Nephron progenitor cell (in vitro differentiated cells): Measurements from ENCODE around the gene CNTNAP2.

Experiments
- DNase-seq: peaks from one replicate; pipeline ENCODE4 v3.0.0; 2021
- H3K27ac Mint-ChIP-seq: 2 replicates; pipeline ENCODE4 v1.8.0; 2021; ENCODE audit warnings: mild to moderate bottlenecking, moderate library complexity, mixed read lengths
- H3K27me3 Mint-ChIP-seq: 2 replicates; pipeline ENCODE4 v1.8.0; 2021; ENCODE audit warnings: mild to moderate bottlenecking, low read depth, mixed read lengths; ENCODE audit not compliant: poor library complexity
- H3K36me3 Mint-ChIP-seq: 2 replicates; pipeline ENCODE4 v1.8.0; 2021; ENCODE audit warnings: low read depth, mixed read lengths
- H3K4me1 Mint-ChIP-seq: 2 replicates; pipeline ENCODE4 v1.8.0; 2021; ENCODE audit warnings: mixed read lengths
- H3K4me3 Mint-ChIP-seq: 2 replicates; pipeline ENCODE4 v1.8.0; 2021; ENCODE audit warnings: mild to moderate bottlenecking, moderate library complexity, mixed read lengths
- H3K9me3 Mint-ChIP-seq: 2 replicates; pipeline ENCODE4 v1.8.0; 2021; ENCODE audit warnings: mild to moderate bottlenecking, moderate library complexity, mixed read lengths
- TF ChIP-seq, protein P1 (sequence below): fragments of 200-600 bp; sonication (generic); IDR thresholded peaks from 2 replicates; pipeline ENCODE4 v1.5.0; 2021; ENCODE audit warnings: antibody characterized with exemption

Gene CNTNAP2

GRCh38 chr7:147193476-147193875, 1076.9 kb downstream of the CNTNAP2 start:
- H3K9me3 Mint-ChIP-seq = peaks cover 20% of the 10 kb centered on the region
- peak overlapping the region; percentile 50 for H3K27ac Mint-ChIP-seq
- peaks cover 34% of the 10 kb centered on the region for H3K4me1 Mint-ChIP-seq
- no peak overlapping the region for H3K4me3 Mint-ChIP-seq
- H3K27me3 Mint-ChIP-seq = no peaks in the 10 kb centered on the region
- no peaks in the 10 kb centered on the region for H3K36me3 Mint-ChIP-seq
- no peak for DNase-seq
- TF ChIP-seq, protein P1, sequence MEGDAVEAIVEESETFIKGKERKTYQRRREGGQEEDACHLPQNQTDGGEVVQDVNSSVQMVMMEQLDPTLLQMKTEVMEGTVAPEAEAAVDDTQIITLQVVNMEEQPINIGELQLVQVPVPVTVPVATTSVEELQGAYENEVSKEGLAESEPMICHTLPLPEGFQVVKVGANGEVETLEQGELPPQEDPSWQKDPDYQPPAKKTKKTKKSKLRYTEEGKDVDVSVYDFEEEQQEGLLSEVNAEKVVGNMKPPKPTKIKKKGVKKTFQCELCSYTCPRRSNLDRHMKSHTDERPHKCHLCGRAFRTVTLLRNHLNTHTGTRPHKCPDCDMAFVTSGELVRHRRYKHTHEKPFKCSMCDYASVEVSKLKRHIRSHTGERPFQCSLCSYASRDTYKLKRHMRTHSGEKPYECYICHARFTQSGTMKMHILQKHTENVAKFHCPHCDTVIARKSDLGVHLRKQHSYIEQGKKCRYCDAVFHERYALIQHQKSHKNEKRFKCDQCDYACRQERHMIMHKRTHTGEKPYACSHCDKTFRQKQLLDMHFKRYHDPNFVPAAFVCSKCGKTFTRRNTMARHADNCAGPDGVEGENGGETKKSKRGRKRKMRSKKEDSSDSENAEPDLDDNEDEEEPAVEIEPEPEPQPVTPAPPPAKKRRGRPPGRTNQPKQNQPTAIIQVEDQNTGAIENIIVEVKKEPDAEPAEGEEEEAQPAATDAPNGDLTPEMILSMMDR = no peak

GRCh38 chr7:147196481-147196880, 1079.9 kb downstream of the CNTNAP2 start:
- peaks cover 53% of the 10 kb centered on the region for H3K4me1 Mint-ChIP-seq
- peak overlapping the region; percentile 0 for H3K4me3 Mint-ChIP-seq
- peaks cover 20% of the 10 kb centered on the region for H3K9me3 Mint-ChIP-seq
- TF ChIP-seq, protein P1 = no peak
- peak overlapping the region; percentile 89 for H3K27ac Mint-ChIP-seq
- H3K36me3 Mint-ChIP-seq = no peaks in the 10 kb centered on the region
- DNase-seq = no peak
- H3K27me3 Mint-ChIP-seq = no peaks in the 10 kb centered on the region

GRCh38 chr7:147197006-147197405, 1080.4 kb downstream of the CNTNAP2 start:
- Mint-ChIP-seq H3K4me1 (peaks cover 55% of the 10 kb centered on the region), H3K27me3 (no peaks in the 10 kb centered on the region), H3K9me3 (peaks cover 20% of the 10 kb centered on the region), H3K27ac (peak overlapping the region; percentile 89), H3K4me3 (no peak overlapping the region), H3K36me3 (no peaks in the 10 kb centered on the region)
- TF ChIP-seq, protein P1 = no peak
- no peak for DNase-seq

- Mint-ChIP-seq H3K27me3 (no peaks in the 10 kb centered on the region), H3K4me1 (peaks cover 41% of the 10 kb centered on the region), H3K36me3 (no peaks in the 10 kb centered on the region), H3K27ac (no peak overlapping the region), H3K9me3 (peaks cover 11% of the 10 kb centered on the region), H3K4me3 (no peak overlapping the region)
- DNase-seq = peak; percentile 2
- TF ChIP-seq, protein P1 = no peak
Observed at GRCh38 chr7:147199868-147200267, 1083.3 kb downstream of the CNTNAP2 start.

DNA sequence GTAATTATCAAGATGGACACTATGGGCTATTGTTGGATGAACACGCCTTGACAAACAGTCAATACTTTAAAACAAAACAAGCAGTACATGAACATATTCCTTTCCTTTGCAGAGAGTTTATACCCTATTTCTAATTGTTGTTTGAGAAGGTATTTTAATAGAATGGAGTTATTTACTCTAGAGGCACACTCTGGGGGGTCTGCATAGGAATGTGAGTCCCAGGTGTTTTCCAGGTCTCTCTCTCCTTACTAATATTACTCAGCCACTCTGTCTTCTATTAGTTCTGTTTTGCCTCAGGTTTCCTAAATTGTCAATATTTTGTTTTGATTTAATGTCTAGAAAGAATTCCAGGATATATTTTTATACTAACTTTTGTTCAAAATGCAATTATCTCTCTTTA, 1091.4 kb downstream of the CNTNAP2 start:
- TF ChIP-seq, protein P1 = no peak
- Mint-ChIP-seq H3K27me3 (no peaks in the 10 kb centered on the region), H3K9me3 (peaks cover 6% of the 10 kb centered on the region), H3K4me1 (no peaks in the 10 kb centered on the region), H3K36me3 (no peaks in the 10 kb centered on the region), H3K27ac (no peak overlapping the region), H3K4me3 (no peak overlapping the region)
- no peak for DNase-seq

- H3K4me1 Mint-ChIP-seq = no peaks in the 10 kb centered on the region
- H3K4me3 Mint-ChIP-seq = no peak overlapping the region
- H3K27me3 Mint-ChIP-seq = peaks cover 7% of the 10 kb centered on the region
- no peaks in the 10 kb centered on the region for H3K9me3 Mint-ChIP-seq
- TF ChIP-seq, protein P1 = no peak
- H3K36me3 Mint-ChIP-seq = no peaks in the 10 kb centered on the region
- DNase-seq = no peak
- no peak overlapping the region for H3K27ac Mint-ChIP-seq
Observed at GRCh38 chr7:147231275-147231674, 1114.7 kb downstream of the CNTNAP2 start.
